Activated CD8-positive, alpha-beta memory T cell treated with anti-CD3 and anti-CD28 coated beads for 48 hours (primary cell): ENCODE data around the gene AMZ1.

ENCODE experiments used
- DNase-seq, 3 experiments: peaks; one replicate each; pipeline ENCODE4 v3.0.0-alpha.2; 2020; ENCODE audit warnings: low read depth in 2 of 3, low spot score in 2 of 3

The AMZ1 gene

GRCh38 chr7:2651336-2651735 is 36.7 kb upstream of the AMZ1 start:
- no peak for DNase-seq

- DNase-seq: no peak
These were observed 35.9 kb upstream of the AMZ1 start for GRCh38 chr7:2651847-2652735.

DNA sequence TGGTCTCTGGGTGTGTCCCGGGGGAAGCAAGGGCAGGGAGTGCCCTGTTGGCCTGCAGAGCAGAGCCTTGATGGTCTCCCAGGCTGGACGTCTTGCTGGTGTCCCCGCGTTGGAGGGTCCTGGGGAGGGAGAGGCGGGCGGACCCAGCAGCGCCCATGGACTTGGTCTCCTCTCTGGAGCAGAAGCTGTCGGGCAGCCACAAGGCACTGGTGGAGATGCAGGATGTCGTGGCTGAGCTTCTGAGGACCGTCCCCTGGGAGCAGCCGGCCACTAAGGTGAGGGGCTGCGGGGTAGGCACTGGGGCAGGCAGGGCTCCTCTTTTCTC is 35.3 kb upstream of the AMZ1 start:
- no peak for DNase-seq

GRCh38 chr7:2654059-2654458 is 33.9 kb upstream of the AMZ1 start:
- DNase-seq: no peak

- DNase-seq: no peak
These were observed 32.0 kb upstream of the AMZ1 start for GRCh38 chr7:2655870-2656614.

DNA sequence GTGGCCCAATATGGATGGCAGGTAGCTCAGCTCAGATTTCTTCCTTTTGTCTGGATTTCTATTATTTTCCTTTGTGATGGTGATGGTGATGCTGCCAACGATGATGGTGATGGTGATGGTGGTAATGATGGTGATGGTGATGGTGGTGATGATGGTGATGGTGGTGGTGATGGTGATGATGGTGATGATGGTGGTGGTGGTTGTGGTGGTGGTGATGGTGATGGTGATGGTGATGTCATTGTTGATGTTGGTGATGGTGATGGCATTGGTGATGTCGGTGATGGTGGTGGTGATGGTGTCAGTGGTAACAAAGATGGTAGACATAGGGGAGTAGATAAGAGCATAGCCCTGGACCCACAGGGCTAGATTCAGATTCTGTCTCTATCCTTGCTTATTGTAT is 30.8 kb upstream of the AMZ1 start:
- DNase-seq: no peak

DNA sequence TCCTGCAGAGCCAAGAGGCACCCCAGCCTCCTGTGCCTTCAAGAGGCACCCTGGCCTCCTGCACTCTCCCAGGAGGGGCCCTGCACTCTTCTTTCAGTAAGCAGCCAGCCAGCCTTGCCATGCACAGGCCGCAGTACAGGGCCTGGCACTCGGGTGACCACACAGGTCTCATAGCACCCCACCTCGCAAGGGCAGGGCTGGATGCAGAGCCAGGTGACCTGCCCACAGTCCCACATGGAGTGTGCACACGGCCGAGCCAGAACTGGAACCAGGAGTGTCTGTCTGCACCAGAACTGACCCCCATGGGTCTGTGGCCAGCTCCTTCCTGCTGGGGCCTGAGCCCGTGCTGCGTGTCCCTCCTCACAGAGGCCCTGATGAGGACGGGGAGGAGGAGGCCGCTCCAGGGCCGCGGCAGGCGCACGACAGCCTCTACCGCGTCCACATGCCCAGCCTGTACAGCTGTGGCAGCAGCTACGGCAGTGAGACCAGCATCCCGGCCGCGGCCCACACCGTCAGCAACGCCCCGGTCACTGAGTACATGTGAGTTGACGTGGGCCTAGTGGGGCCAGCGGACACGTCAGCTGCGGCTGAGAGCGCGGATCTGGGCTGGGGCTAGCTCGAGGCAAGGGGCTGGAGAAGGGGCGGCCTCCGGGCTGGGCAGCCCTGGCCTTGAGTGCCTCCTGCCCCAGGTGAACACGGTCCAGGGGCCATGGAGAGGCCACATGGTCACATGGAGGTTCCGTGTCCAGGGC is 29.9 kb upstream of the AMZ1 start:
- no peak for DNase-seq

DNA sequence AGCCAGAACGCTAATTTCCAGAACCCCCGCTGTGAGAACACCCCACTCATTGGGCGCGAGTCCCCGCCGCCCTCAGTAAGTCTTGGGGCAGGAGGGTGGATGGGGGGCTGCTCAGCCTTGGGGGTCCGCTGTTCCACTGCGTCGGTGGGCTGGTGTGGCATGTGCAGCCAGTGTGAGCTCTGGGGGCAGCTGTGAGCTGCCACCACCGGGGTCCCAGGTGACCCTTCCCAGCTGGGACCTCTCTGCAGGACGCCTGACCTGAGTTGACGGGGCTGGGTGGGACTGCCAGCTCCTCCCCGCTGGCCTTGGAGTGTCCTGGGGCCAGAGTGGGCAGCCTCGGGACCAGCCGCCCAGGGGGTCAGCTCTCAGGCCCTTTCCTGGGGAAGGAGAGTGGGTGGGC is 29.1 kb upstream of the AMZ1 start:
- DNase-seq: no peak

- DNase-seq: no peak
These were observed 28.2 kb upstream of the AMZ1 start for GRCh38 chr7:2659556-2660358.

- DNase-seq: no peak
These were observed 27.5 kb upstream of the AMZ1 start for GRCh38 chr7:2660359-2661095.

- DNase-seq: no peak
These were observed 26.9 kb upstream of the AMZ1 start for GRCh38 chr7:2661096-2661449.

DNA sequence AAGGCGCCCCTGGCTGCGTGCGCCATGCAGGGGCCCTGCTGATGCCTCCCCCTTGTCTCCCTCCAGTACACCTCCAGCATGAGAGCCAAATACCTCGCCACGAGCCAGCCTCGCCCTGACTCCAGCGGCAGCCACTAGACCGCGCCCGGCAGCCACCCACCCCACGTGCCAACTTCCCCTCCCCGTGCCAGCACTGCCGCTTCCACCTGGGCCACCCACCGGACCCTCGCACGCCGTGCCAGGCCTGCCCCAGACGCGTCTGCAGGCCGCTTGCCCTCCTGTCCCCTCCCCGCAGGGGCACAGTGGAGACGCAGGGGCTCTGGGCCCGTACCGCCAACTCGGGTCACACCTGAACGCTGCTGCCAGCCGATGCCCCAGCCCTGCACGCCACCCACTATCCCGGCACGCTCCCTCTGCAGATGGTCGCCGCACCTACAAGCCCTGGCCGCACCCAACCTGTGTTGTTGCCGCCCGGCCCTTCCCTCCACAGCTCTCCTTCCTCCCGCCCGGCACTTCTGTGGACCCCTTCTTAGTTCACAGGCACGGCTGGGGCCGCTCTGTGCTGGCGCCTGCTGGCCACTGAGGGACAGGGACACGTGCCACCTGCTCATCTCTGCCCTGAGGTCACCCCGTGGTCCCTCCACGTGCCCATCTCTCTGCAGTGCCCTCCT is 26.3 kb upstream of the AMZ1 start:
- DNase-seq: no peak

DNA sequence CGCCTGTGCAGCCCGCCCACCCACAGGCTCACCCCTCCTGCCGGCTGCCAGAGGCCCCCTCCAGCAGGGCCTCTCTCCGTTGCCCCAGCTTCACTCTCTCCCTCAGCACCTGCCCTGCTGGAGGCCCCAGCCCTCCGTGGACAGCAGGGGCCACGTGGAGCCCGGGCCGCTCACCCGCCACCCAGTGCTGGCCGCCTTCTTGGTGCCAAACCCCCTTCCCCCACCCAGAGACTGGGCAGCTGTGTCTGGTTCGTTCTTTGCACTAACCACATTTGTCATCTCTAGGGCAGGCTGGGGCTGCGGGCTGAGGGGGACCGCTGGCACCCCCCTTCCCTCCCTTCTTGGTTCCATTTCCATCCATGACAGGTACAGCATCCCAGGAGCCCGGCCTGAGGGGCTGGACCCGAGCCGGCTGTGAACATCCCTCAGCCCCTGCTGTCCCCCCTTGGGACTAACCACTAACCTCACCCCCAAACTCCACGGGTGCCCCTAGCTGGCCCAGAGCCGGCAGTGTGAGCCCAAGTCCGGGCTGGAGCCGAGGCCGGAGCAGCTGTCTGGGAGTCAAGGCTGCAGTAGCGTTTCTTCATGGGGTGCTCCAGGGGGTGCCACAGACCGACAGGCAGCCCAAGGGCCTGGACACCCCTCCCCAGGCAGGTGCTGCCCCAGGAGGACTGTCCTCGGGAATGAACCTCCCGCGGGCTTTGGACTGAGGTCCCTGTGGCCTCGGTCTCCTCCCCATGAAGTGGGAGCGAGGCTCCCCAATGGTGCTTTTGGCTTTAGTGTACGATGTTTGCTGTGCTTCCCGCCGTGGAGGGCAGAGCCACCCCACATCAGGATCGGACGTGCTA is 25.5 kb upstream of the AMZ1 start:
- no peak for DNase-seq

DNA sequence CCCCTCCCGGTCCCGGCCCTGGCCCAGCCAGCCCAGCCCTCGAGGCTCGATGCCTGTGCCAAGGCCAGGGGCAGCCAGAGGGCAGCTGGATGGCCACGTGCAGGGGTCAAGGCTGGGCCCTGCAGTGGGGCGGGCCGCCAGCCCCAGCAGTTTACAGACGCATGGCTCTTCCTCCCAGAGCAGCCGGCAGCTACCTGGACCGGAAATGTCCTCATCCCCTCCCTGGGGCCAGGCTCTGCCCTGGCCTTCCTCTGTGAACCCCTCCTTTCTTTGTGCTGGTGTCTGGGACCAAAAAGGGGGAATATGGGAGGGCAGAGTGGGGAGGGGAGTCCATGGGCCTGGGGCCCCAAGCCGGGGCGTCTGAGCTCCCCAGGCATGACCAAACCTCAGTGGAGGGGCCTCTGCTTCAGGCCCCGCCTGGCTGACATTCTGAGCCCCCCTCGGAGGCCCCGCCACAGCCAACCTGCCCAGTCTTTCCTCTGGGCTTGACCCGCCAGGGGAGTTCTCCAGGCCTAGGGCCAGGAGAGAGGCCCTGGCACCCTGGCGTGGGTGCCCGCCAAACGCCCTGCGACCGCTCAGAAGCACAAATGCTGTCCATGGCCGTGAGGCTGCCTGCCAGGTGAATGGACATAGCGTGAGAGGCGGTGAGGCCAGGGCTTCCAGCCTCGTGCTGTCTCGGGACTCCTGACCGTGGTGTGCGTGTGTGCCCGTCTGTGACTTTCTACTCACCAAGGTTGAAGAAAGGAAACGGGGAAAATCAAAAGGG is 24.7 kb upstream of the AMZ1 start:
- no peak for DNase-seq

DNA sequence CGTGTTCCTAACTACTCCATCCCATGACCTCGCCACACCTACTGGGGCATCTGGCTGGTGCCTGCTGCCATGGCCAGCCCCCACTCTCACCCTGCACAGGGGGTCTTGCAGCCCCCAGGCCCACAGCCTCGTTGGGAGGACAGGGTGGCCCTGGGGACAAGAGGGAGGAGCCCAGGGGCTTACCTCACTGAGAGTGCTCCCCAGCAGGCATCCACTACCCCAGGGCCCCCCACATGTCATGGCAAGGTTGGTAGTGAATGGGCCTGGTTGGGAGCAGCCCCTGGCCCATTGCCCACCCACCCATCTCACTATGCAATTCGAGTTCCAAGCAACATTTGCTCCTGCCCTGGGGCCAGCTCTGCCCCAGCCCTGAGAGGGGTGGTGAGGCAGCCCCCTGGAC is 24.0 kb upstream of the AMZ1 start:
- no peak for DNase-seq

GRCh38 chr7:2665359-2665791 is 22.6 kb upstream of the AMZ1 start:
- DNase-seq: no peak

DNA sequence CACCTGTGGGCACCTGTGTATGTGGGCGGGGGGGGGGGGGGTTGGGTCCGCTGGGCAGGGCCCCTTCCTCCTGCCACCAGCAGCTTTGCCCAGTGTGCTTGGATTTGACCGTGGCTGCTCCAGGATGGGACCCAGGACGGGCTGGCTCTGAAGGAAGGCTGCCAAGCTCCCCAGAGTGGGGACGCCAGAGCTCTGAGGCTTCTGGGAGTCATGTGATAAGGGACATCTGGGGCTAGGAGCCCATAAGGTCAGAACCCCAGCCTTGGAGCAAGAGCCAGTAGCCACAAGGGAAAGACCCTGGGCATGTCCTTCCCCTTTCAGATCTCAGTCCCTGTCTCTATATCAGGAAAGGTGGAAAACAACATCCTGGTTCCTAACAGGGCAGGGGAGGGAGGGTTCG is 21.8 kb upstream of the AMZ1 start:
- no peak for DNase-seq

GRCh38 chr7:2666588-2667250 is 21.3 kb upstream of the AMZ1 start:
- DNase-seq: no peak
